Measurements from ENCODE around the gene KRT31.
"Not testable (repeated sequence)": the region's sequence is repeated elsewhere in the genome, so short reads cannot be mapped to it uniquely, and the experiment has no call there.

KRT31 gene

GRCh38 chr17:41383690-41384089 is 13.7 kb downstream of the KRT31 start:
- DNase-seq, result no peak

- no peak for DNase-seq
Observed at GRCh38 chr17:41382394-41382793, 15.0 kb downstream of the KRT31 start.

- not testable (repeated sequence) for DNase-seq
Observed at GRCh38 chr17:41381943-41382342, 15.5 kb downstream of the KRT31 start, which contains the start of gene KRT34. TSS of gene KRT34 (minus strand) at chr17:41382306. CDS start at chr17:41382246, 60 bp downstream.

- not testable (repeated sequence) for DNase-seq
Observed at GRCh38 chr17:41380091-41380490, 17.3 kb downstream of the KRT31 start.

GRCh38 chr17:41377546-41377945 is 19.9 kb downstream of the KRT31 start:
- no peak for DNase-seq

- DNase-seq, result no peak
Observed at GRCh38 chr17:41369713-41370112, 27.7 kb downstream of the KRT31 start, which contains the start of gene KRT33B. TSS of gene KRT33B (minus strand) at chr17:41369813. CDS start at chr17:41369750, 63 bp downstream.

- no peak for DNase-seq
Observed at GRCh38 chr17:41369023-41369422, 28.4 kb downstream of the KRT31 start.

GRCh38 chr17:41367426-41368075 is 29.9 kb downstream of the KRT31 start:
- DNase-seq, result no peak

- no peak for DNase-seq
Observed at GRCh38 chr17:41366070-41366469, 31.3 kb downstream of the KRT31 start.

- DNase-seq, result no peak
Observed at GRCh38 chr17:41363881-41364280, 33.5 kb downstream of the KRT31 start.

- DNase-seq, result no peak
Observed at GRCh38 chr17:41360296-41360995, 37.0 kb downstream of the KRT31 start.

- DNase-seq, result no peak
Observed at GRCh38 chr17:41354536-41354935, 42.9 kb downstream of the KRT31 start.

GRCh38 chr17:41352597-41353366 is 44.6 kb downstream of the KRT31 start:
- no peak for DNase-seq

GRCh38 chr17:41351177-41351576 is 46.2 kb downstream of the KRT31 start:
- no peak for DNase-seq

- DNase-seq, result not testable (repeated sequence)
Observed at GRCh38 chr17:41350381-41350878, 47.0 kb downstream of the KRT31 start, which contains the start of gene KRT33A. TSS of gene KRT33A (minus strand) at chr17:41350828. CDS start at chr17:41350767, 61 bp downstream.

GRCh38 chr17:41347869-41348760 is 49.3 kb downstream of the KRT31 start:
- DNase-seq, result no peak

- not testable (repeated sequence) for DNase-seq
Observed at GRCh38 chr17:41346421-41346820, 51.0 kb downstream of the KRT31 start.

GRCh38 chr17:41345992-41346391 is 51.4 kb downstream of the KRT31 start:
- DNase-seq, result no peak
